IPS DF 4.7 (cell line): ENCODE measurements around the gene COL4A6.
"Not testable (repeated sequence)": the region's sequence is repeated elsewhere in the genome, so short reads cannot be mapped to it uniquely, and the experiment has no call there.

Experiments used
- DNase-seq: peaks from one replicate; pipeline ENCODE4 v3.0.0-alpha.2; 2013; ENCODE audit warnings: low spot score; ENCODE audit errors: extremely low read depth

The COL4A6 gene

GRCh38 chrX:108399418-108400165, 38.6 kb downstream of the COL4A6 start:
- no peak for DNase-seq

GRCh38 chrX:108397627-108398391, 40.4 kb downstream of the COL4A6 start:
- DNase-seq, result no peak

DNA sequence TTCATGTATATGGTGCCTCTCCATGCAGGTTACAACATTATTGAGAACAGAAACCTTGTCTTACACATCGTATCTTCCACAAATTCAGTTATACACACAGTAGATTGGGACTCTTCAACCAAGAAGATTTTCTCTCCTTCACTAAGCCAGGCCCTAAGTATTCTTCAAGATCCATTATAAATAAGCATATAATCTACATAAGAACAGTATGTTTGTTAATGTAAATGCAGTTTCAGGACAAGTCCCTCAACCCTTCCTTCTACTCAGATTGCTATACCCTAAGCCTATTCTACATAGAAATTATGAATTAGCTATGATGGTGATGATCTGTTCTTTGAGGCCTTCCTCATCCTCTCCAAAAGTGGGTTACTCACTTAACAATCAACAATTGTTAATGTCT, 41.2 kb downstream of the COL4A6 start:
- no peak for DNase-seq

DNA sequence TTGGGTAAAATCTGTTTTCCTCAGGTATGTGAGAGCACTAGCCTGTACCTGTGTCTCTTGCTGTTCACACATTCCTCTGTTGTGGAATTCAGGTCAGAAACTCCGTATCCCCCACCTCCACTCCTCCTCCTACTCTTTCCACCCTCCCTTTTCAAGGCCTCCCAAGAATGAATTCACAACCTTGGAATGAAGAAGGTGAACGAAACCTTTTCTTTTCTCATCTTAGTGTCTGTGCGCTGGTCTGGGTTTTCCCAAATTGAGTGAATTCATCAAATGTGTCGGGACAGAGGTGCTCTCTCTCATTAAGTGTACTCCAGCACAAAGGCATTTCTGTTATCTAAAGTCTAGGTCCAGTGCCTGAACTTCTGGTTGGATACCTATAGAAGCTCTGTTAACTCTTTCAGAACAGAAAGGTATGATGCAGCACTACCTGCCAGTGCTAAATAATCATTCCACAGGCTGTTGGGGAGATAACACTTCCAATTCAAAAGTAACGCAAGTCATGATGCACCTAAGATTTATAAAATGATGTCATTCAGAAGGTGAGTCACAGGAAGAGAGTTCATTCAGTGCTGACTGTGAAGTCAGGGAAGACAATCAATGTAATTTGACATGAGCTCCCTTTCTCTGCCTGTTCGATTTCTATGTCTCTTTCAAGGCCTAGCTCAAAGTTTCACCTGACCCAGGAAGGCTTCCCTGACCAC, 41.9 kb downstream of the COL4A6 start:
- no peak for DNase-seq

- DNase-seq, result not testable (repeated sequence)
Measured at GRCh38 chrX:108390976-108391717, 47.1 kb downstream of the COL4A6 start.

DNA sequence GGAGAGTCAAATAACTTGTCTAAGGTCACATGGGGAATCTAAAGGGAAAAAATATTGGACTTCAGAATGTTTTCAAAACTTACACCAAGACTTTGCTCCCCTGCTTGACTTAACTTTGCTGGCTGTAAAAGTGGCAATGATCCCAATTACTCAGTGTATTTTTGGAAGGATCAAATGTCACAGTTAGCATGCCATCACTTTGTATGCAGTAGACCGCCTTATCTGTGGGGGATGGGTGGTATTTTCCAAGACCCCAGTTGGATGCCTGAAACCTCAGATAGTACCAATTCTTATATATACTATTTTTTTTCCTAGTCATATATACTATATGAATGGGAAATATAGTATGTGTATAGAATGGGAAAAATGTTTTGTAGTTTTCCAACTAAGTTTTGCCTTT, 53.4 kb downstream of the COL4A6 start:
- no peak for DNase-seq

DNA sequence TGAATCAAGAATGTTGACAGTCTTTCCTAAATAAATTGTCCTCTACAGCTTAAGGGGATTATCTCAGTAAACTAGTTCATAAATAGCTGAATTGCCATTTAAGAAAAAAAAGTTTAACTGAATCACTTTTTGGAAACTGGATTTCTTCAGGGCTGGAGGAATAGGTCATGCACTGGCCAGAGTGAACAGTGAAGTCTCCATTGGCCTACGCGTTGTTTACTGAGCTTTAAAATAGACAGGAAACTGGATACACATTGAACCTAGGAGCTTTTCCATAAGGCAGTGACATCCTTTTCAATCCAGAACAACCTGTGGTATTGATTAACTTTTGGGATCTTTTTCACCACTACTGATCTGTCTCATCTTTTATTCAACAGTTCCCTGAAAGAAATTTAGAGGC, 58.0 kb downstream of the COL4A6 start:
- no peak for DNase-seq

- not testable (repeated sequence) for DNase-seq
Measured at GRCh38 chrX:108376821-108377220, 61.4 kb downstream of the COL4A6 start.

DNA sequence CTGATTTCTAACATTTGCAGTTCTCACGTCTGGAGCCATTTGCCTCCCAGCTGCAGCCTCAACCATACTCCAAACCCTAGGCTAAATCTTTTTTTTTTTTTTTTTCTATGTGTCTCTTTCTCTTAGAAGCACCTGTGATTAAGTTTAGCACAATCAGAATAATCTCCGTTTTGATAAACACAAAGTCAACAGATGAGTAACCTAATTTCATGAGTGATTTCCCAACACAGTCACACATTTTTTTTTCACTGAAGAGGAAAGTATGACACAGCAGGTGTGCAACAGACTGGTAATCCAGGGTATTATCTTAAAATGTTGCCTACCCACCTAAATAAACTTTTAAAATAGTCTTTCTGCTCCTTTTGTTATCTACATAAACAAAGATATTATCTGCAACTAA, 62.6 kb downstream of the COL4A6 start:
- not testable (repeated sequence) for DNase-seq

DNA sequence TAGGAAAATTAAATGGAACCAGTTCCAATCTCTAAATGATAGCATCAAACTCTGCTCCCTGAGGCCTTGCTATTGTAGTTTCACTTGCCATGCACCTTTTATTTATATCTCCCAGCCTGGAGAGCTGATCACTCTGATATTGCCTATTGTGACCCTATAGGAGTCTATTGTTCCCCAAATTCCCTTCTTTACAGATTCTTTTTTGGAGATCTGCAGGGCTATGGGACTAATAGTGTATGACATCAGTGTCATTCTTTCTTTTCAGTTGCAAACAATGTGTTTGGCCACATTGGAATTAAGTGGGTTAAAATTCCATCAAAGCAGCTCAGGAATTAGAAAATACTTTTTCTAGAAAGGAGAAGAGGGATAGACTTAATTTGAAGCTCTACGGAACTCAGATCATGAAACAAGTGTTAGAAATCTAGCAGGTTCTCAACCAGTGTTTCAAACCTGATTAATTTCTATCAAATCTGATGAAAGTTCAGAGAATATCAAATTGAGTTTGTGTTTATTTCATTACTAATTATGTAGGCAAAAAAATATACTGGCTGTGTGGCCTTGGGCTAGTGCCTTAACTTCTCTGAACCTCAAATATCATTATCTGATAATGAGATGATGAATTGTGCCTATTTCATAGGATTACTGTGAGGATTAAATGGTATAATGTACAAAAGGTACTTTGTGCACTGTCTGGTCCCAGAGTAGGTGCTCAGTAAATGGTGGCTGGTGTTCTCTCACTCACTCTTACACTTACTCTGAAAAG, 71.4 kb downstream of the COL4A6 start:
- DNase-seq, result no peak

DNA sequence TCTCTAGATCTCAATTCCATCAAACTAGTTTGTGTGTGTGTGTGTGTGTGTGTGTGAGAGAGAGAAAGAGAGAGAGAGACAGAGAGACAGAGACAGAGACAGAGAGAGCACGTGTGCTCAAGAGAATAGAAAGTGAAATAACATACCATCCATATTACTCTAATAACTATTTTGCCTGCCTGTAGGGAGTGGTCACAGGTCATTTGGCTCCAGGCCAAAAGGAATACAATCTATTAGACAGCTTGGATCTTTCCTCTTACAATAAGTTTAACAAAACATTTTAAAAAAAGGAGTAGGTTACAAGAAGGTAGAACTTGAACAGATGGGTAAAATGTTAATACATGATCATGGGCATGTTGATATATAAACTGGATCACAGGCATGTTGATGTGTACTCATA, 76.2 kb downstream of the COL4A6 start:
- DNase-seq, result no peak

GRCh38 chrX:108361316-108361715, 76.9 kb downstream of the COL4A6 start:
- no peak for DNase-seq

- no peak for DNase-seq
Measured at GRCh38 chrX:108359806-108360602, 78.2 kb downstream of the COL4A6 start.

DNA sequence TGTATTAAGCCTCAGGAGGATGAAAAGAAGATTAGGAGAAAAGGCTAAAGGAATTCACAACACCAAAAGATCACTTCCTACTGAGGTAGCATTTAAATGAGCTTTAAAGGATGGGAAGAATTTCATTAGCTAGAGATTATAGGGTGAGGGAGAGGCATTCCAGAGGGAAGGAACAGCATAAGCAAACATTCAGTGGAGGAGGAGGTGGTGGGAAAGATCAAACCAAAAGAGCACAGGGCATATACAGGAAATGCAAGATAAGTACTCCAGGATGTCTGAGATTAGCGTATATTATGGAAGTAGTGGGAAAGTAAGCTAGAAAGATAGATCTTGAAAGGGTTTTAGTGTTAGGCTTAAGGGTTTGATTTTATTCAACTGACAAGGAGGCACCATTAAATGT, 84.8 kb downstream of the COL4A6 start:
- no peak for DNase-seq

DNA sequence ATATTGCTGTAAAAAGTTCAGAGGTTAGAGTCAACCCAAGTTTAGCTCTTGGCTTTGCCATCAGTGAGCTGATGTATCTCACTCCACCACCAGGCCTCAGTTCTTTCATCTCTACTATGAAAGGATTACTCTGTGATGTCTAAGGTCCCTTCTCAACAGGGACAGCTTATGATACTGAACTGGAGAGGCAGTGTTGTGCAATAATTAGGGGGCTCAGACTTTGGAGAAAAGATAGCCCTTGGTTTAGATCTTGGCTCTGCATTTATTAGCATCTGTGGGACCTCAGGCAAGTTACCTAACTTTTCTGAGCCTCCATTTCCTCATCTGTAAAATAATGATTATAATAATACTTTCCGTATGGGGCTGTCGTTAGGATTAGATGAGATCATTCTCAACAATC, 89.0 kb downstream of the COL4A6 start:
- DNase-seq, result no peak

DNA sequence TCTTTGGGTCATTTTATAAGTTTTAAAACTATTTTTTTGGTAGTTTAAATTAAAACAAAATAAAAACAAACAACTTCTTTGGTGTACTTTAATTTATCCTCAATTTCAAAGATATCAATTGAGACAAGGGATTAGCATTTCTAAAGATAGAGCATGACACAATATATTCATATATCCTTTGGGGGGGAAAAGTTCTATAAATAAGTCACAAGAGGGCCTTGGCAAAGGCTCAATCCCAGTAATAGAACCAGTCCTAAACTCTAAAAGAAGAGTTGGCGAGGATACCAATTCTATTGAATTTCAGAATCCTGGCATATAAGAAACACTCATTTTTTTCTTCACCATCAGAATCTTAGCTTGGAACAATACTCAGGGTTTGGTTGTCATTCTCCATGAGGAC, 89.7 kb downstream of the COL4A6 start:
- no peak for DNase-seq

- no peak for DNase-seq
Measured at GRCh38 chrX:108347800-108348199, 90.4 kb downstream of the COL4A6 start.

- DNase-seq, result no peak
Measured at GRCh38 chrX:108344216-108344615, 94.0 kb downstream of the COL4A6 start.

- DNase-seq, result no peak
Measured at GRCh38 chrX:108341947-108342346, 96.3 kb downstream of the COL4A6 start.

GRCh38 chrX:108332281-108332680, 105.9 kb downstream of the COL4A6 start:
- no peak for DNase-seq
